ENCODE results near the gene CYSTM1.

CYSTM1 gene

GRCh38 chr5:140239939-140240700, 65.1 kb downstream of the CYSTM1 start:
- peak; percentile 67 to 77 for DNase-seq

GRCh38 chr5:140240987-140241706, 66.2 kb downstream of the CYSTM1 start:
- DNase-seq, result no peak

GRCh38 chr5:140242099-140242498, 67.1 kb downstream of the CYSTM1 start:
- DNase-seq, result no peak

GRCh38 chr5:140242890-140243585, 68.0 kb downstream of the CYSTM1 start:
- DNase-seq, result no peak

GRCh38 chr5:140243706-140244250, 68.8 kb downstream of the CYSTM1 start:
- DNase-seq, result no peak

GRCh38 chr5:140244525-140245025, 69.6 kb downstream of the CYSTM1 start:
- DNase-seq, result peak; percentile 84 to 86

- DNase-seq, result no peak
Observed at GRCh38 chr5:140245341-140245740, 70.4 kb downstream of the CYSTM1 start.

GRCh38 chr5:140245926-140246325, 70.9 kb downstream of the CYSTM1 start:
- no peak for DNase-seq

- no peak for DNase-seq
Observed at GRCh38 chr5:140246378-140247122, 71.6 kb downstream of the CYSTM1 start.

- no peak for DNase-seq
Observed at GRCh38 chr5:140248414-140248813, 73.4 kb downstream of the CYSTM1 start.

- no peak for DNase-seq
Observed at GRCh38 chr5:140249536-140249935, 74.5 kb downstream of the CYSTM1 start.

- no peak for DNase-seq
Observed at GRCh38 chr5:140250386-140250785, 75.4 kb downstream of the CYSTM1 start.

GRCh38 chr5:140251527-140251973, 76.6 kb downstream of the CYSTM1 start:
- DNase-seq, result peak; percentile 65 to 69

- no peak for DNase-seq
Observed at GRCh38 chr5:140252470-140253126, 77.6 kb downstream of the CYSTM1 start.

GRCh38 chr5:140253985-140254384, 79.0 kb downstream of the CYSTM1 start:
- DNase-seq, result no peak

- DNase-seq, result no peak
Observed at GRCh38 chr5:140255460-140256157, 80.6 kb downstream of the CYSTM1 start.

- no peak for DNase-seq
Observed at GRCh38 chr5:140256726-140257125, 81.7 kb downstream of the CYSTM1 start.

GRCh38 chr5:140258016-140258415, 83.0 kb downstream of the CYSTM1 start:
- no peak for DNase-seq

GRCh38 chr5:140258873-140259272, 83.9 kb downstream of the CYSTM1 start:
- DNase-seq, result no peak

GRCh38 chr5:140259500-140259899, 84.5 kb downstream of the CYSTM1 start:
- DNase-seq, result no peak

GRCh38 chr5:140260089-140260656, 85.2 kb downstream of the CYSTM1 start:
- DNase-seq, result no peak

Measured in stimulated activated CD4-positive, alpha-beta T cell treated with anti-CD3 and anti-CD28 coated beads, Interleukin-2, amount 100 ng/mL, for 24 hours (primary cell).